ENCODE results near the gene MNT. TPM values are rescaled to one million over a fixed set of nuclear protein-coding genes. Genes with fewer than 3 reads are reported as not detected.

The MNT gene
- total RNA-seq, 1 experiment from 2014 or later, result 38.9 TPM

DNA sequence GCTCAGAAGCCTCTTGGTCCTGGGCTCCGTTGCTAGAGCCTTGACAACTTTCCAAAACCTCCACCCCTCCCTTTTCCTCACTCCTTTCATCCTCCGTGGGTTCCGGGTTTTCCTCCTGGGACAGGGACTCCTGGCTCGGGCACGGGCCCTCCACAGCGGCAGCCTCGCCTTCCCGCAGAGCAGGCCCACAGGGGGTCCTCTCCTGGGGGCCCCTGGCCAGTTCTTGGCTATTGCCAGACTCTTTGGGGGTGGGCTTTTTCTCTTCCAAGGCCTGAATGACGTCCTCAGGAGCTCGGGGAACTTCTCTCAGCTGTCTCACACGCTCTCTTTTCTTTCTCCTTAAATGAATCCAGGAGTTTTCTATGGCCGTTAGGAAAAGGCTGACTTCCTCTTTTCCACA, 19.3 kb upstream of the MNT start:
- Histone ChIP-seq H3K4me2 (ENCODE audit: insufficient read depth, insufficient read length, low read length) (no peak overlapping the region), H2BK15ac (ENCODE audit: low read depth, low read length) (no peak overlapping the region), H2BK120ac (ENCODE audit: low read depth, low read length, poor library complexity, severe bottlenecking) (no peak overlapping the region), H3K18ac (ENCODE audit: insufficient read length, low read depth, low read length) (no peak overlapping the region), H4K8ac (replicated peaks; ENCODE audit: insufficient read length, low read depth, low read length) (no peak overlapping the region), H3K23me2 (ENCODE audit: insufficient read length, low read depth, low read length, poor library complexity, severe bottlenecking) (no peaks in the 10 kb centered on the region), H3T11ph (ENCODE audit: low read length) (no peak overlapping the region), H3K9me3 (ENCODE audit: control insufficient read depth, low read depth, low read length) (no peaks in the 10 kb centered on the region), H2BK12ac (ENCODE audit: insufficient read length, low read depth, low read length) (no peak overlapping the region), H3K79me2 (ENCODE audit: insufficient read depth, low read length) (no peaks in the 10 kb centered on the region), H3K27me3 (ENCODE audit: insufficient read depth, low read length) (no peaks in the 10 kb centered on the region), H3K14ac (ENCODE audit: insufficient read depth, low read length) (no peak overlapping the region), H4K91ac (ENCODE audit: insufficient read length, low read depth, low read length) (no peak overlapping the region), H2AFZ (ENCODE audit: low read length) (no peak overlapping the region), H3K79me1 (ENCODE audit: insufficient read depth, low read depth, low read length, poor library complexity, severe bottlenecking) (no peaks in the 10 kb centered on the region), H2BK5ac (ENCODE audit: insufficient read length, low read length) (no peak overlapping the region), H3K56ac (ENCODE audit: insufficient read length, low read depth, low read length) (no peak overlapping the region), H3K9ac (ENCODE audit: extremely low read depth, insufficient read length, low read length) (no peak overlapping the region), H2AK5ac (ENCODE audit: insufficient read length, low read length) (no peak overlapping the region), H4K5ac (ENCODE audit: insufficient read length, low read depth, low read length) (no peak overlapping the region), H2BK20ac (ENCODE audit: low read depth, low read length, poor library complexity, severe bottlenecking) (no peak overlapping the region), H3K4ac (ENCODE audit: low read depth, low read length) (no peak overlapping the region), H3K27ac (ENCODE audit: insufficient read length, low read depth, low read length) (no peak overlapping the region), H3K23ac (ENCODE audit: insufficient read length, low read depth, low read length) (no peak overlapping the region), H4K20me1 (ENCODE audit: control insufficient read depth, insufficient read depth, insufficient read length) (no peaks in the 10 kb centered on the region), H3K4me1 (ENCODE audit: insufficient read depth, low read length) (no peaks in the 10 kb centered on the region)
- peaks cover 6% of the 10 kb centered on the region in 2 experiments; a peak in 3 of 4 replicates for H3K4me1 Mint-ChIP-seq
- H3K4me3 Mint-ChIP-seq, result no peak overlapping the region
- peaks cover 22 to 50% (median 39%) of the 10 kb centered on the region in 3 experiments for H3K36me3 Mint-ChIP-seq (ENCODE audit: insufficient read depth in 1 of 3, low read depth in 3 of 3)
- H3K27ac Mint-ChIP-seq, result no peak overlapping the region
- TF ChIP-seq, protein P1, sequence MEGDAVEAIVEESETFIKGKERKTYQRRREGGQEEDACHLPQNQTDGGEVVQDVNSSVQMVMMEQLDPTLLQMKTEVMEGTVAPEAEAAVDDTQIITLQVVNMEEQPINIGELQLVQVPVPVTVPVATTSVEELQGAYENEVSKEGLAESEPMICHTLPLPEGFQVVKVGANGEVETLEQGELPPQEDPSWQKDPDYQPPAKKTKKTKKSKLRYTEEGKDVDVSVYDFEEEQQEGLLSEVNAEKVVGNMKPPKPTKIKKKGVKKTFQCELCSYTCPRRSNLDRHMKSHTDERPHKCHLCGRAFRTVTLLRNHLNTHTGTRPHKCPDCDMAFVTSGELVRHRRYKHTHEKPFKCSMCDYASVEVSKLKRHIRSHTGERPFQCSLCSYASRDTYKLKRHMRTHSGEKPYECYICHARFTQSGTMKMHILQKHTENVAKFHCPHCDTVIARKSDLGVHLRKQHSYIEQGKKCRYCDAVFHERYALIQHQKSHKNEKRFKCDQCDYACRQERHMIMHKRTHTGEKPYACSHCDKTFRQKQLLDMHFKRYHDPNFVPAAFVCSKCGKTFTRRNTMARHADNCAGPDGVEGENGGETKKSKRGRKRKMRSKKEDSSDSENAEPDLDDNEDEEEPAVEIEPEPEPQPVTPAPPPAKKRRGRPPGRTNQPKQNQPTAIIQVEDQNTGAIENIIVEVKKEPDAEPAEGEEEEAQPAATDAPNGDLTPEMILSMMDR (conservative IDR thresholded peaks at IDR 0.05), result no peak
- H3K9me3 Mint-ChIP-seq, result no peaks in the 10 kb centered on the region
- H3K27me3 Mint-ChIP-seq (ENCODE audit: low read depth), result no peaks in the 10 kb centered on the region
- WGBS (ENCODE audit: extremely low coverage, insufficient read length, low lambda C conversion rate), result no CpG with 5 or more reads among the region's 12 CpGs
- DNase-seq, result no peak

Measured in H9 (cell line).